ENCODE results near the gene WDR1. TPM values are rescaled to one million over a fixed set of nuclear protein-coding genes. Genes with fewer than 3 reads are reported as not detected.

The WDR1 gene
- total RNA-seq, 1 donor from 2014 or later, result 156 TPM

GRCh38 chr4:10100734-10101216 lies 15.8 kb downstream of the WDR1 start:
- no peak for DNase-seq (ENCODE audit: low read depth)

- DNase-seq (ENCODE audit: low read depth), result no peak
These were observed 16.9 kb downstream of the WDR1 start for GRCh38 chr4:10099499-10100325.

- DNase-seq (ENCODE audit: low read depth), result peak; percentile 87
These were observed 17.8 kb downstream of the WDR1 start for GRCh38 chr4:10098780-10099160.

GRCh38 chr4:10097906-10098779 lies 18.5 kb downstream of the WDR1 start:
- no peak for DNase-seq (ENCODE audit: low read depth)

- DNase-seq (ENCODE audit: low read depth), result no peak
These were observed 19.6 kb downstream of the WDR1 start for GRCh38 chr4:10096978-10097335.

- DNase-seq (ENCODE audit: low read depth), result peak; percentile 96
These were observed 20.2 kb downstream of the WDR1 start for GRCh38 chr4:10096201-10096977.

- DNase-seq (ENCODE audit: low read depth), result peak; percentile 86
These were observed 21.2 kb downstream of the WDR1 start for GRCh38 chr4:10095296-10095991.

- DNase-seq (ENCODE audit: low read depth), result no peak
These were observed 21.8 kb downstream of the WDR1 start for GRCh38 chr4:10094841-10095240.

GRCh38 chr4:10093801-10094552 lies 22.6 kb downstream of the WDR1 start:
- DNase-seq (ENCODE audit: low read depth), result peak; percentile 83

- no peak for DNase-seq (ENCODE audit: low read depth)
These were observed 23.4 kb downstream of the WDR1 start for GRCh38 chr4:10093271-10093621.

GRCh38 chr4:10092481-10093270 lies 23.9 kb downstream of the WDR1 start:
- peak; percentile 80 for DNase-seq (ENCODE audit: low read depth)

GRCh38 chr4:10091531-10092181 lies 24.9 kb downstream of the WDR1 start:
- no peak for DNase-seq (ENCODE audit: low read depth)

GRCh38 chr4:10090467-10091250 lies 25.9 kb downstream of the WDR1 start:
- DNase-seq (ENCODE audit: low read depth), result no peak

- no peak for DNase-seq (ENCODE audit: low read depth)
These were observed 27.3 kb downstream of the WDR1 start for GRCh38 chr4:10089346-10089745.

GRCh38 chr4:10088135-10089010 lies 28.2 kb downstream of the WDR1 start:
- no peak for DNase-seq (ENCODE audit: low read depth)

- no peak for DNase-seq (ENCODE audit: low read depth)
These were observed 29.3 kb downstream of the WDR1 start for GRCh38 chr4:10087152-10087791.
